Measurements from ENCODE around the gene SIVA1. TPM values are rescaled to one million over a fixed set of nuclear protein-coding genes. Genes with fewer than 3 reads are reported as not detected.

The SIVA1 gene
- total RNA-seq, 2 experiments from 2014 or later: 111 to 124 TPM

DNA sequence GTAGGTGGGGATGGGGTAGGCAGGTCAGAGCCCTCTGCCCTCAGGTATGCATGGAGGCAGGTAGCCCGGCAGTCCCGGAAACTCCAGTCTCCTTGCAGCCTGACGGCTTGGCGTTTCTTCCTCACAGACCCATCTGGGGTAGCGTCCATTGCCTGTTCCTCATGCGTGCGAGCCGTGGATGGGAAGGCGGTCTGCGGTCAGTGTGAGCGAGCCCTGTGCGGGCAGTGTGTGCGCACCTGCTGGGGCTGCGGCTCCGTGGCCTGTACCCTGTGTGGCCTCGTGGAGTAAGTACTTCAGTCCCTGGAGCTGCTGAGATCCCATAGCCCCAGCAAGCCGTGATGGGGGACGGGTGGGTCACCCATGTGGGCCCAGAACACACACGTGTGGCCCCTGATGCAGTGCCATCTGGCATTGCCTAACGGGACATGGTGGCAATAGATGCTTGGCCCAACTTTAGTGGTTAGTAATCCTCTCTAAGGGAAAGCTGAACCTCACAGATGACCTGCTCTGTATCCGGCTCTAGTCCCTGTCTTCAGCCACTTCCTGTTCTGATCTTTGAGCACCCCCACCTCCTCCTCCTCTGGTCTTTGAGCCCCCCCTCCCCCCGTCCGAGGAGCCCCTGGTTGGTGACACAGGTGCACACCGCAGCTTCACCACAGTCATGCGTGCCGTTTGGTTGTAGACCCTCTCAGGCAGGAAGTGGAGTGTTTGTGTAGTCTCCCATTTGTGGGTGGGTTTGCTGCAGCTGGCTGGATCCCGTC, 3.7 kb downstream of the SIVA1 start:
- no peaks in the 10 kb centered on the region for H3K9me3 ChIP-seq (ENCODE audit: control insufficient read depth in 1 of 2, insufficient read depth in 1 of 2, low read length in 2 of 2)
- TF ChIP-seq, protein P1, sequence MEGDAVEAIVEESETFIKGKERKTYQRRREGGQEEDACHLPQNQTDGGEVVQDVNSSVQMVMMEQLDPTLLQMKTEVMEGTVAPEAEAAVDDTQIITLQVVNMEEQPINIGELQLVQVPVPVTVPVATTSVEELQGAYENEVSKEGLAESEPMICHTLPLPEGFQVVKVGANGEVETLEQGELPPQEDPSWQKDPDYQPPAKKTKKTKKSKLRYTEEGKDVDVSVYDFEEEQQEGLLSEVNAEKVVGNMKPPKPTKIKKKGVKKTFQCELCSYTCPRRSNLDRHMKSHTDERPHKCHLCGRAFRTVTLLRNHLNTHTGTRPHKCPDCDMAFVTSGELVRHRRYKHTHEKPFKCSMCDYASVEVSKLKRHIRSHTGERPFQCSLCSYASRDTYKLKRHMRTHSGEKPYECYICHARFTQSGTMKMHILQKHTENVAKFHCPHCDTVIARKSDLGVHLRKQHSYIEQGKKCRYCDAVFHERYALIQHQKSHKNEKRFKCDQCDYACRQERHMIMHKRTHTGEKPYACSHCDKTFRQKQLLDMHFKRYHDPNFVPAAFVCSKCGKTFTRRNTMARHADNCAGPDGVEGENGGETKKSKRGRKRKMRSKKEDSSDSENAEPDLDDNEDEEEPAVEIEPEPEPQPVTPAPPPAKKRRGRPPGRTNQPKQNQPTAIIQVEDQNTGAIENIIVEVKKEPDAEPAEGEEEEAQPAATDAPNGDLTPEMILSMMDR (IDR thresholded peaks at IDR 0.05): no peak
- Mint-ChIP-seq H3K27ac (peak overlapping the region; percentile 97), H3K4me1 (ENCODE audit: low read depth) (peaks cover 37% of the 10 kb centered on the region), H3K4me3 (peak overlapping the region; percentile 62), H3K27me3 (no peaks in the 10 kb centered on the region), H3K36me3 (ENCODE audit: low read depth) (peaks cover 85% of the 10 kb centered on the region), H3K9me3 (no peaks in the 10 kb centered on the region)
- H3K27ac ChIP-seq (ENCODE audit: low read depth in 1 of 2, low read length in 2 of 2): no peak overlapping the region
- CTCF ChIA-PET: interaction anchor here (1.4 kb wide), 1 partner anchor 12 kb away, joined by 3 read pairs; no protein-coding TSS in a partner anchor
- ATAC-seq (ENCODE audit: poor library complexity) (no peak), DNase-seq (no peak)
- H3K4me1 ChIP-seq (ENCODE audit: insufficient read depth, low read length): peaks cover 39% of the 10 kb centered on the region
- POLR2A ChIA-PET: no interaction called here
- intact Hi-C loops (cut with DNase I, micrococcal nuclease): loop anchor here in 1 of 2 experiments (10.0 kb wide), 1 partner anchor 1042 kb away; the partner anchor contains the start of genes XRCC3 and ZFYVE21
- peaks cover 55% of the 10 kb centered on the region for H3K36me3 ChIP-seq (ENCODE audit: insufficient read depth, low read length)
- no peaks in the 10 kb centered on the region for H3K27me3 ChIP-seq (ENCODE audit: control insufficient read depth in 1 of 2, insufficient read depth in 2 of 2, low read length in 2 of 2)
- H3K4me3 ChIP-seq (ENCODE audit: low read length): no peak overlapping the region

GRCh38 chr14:104757238-104757585, 4.3 kb downstream of the SIVA1 start:
- peak overlapping the region; percentile 62 for H3K4me3 Mint-ChIP-seq

GRCh38 chr14:104757681-104758392, 4.9 kb downstream of the SIVA1 start:
- DNase-seq (no peak), ATAC-seq (ENCODE audit: poor library complexity) (no peak)
- Histone ChIP-seq H3K27ac (ENCODE audit: low read depth in 1 of 2, low read length in 2 of 2) (no peak overlapping the region), H3K27me3 (ENCODE audit: control insufficient read depth in 1 of 2, insufficient read depth in 2 of 2, low read length in 2 of 2) (no peaks in the 10 kb centered on the region), H3K9me3 (ENCODE audit: control insufficient read depth in 1 of 2, insufficient read depth in 1 of 2, low read length in 2 of 2) (no peaks in the 10 kb centered on the region), H3K4me1 (ENCODE audit: insufficient read depth, low read length) (peaks cover 32% of the 10 kb centered on the region), H3K4me3 (ENCODE audit: low read length) (no peak overlapping the region), H3K36me3 (ENCODE audit: insufficient read depth, low read length) (peaks cover 55% of the 10 kb centered on the region)
- H3K4me3 Mint-ChIP-seq: peak overlapping the region; percentile 54
- ChIA-PET CTCF (interaction anchor here (1.4 kb wide), 1 partner anchor 11 kb away, joined by 3 read pairs; no protein-coding TSS in a partner anchor), POLR2A (no interaction called here)
- H3K9me3 Mint-ChIP-seq: no peaks in the 10 kb centered on the region
- H3K27ac Mint-ChIP-seq: peak overlapping the region; percentile 20
- TF ChIP-seq, protein P1 (IDR thresholded peaks at IDR 0.05): no peak
- intact Hi-C loops (cut with DNase I, micrococcal nuclease): loop anchor here in 1 of 2 experiments (10.0 kb wide), 1 partner anchor 1043 kb away; the partner anchor contains the start of genes XRCC3 and ZFYVE21
- no peaks in the 10 kb centered on the region for H3K27me3 Mint-ChIP-seq
- peaks cover 31% of the 10 kb centered on the region for H3K4me1 Mint-ChIP-seq (ENCODE audit: low read depth)
- peaks cover 86% of the 10 kb centered on the region for H3K36me3 Mint-ChIP-seq (ENCODE audit: low read depth)

More at GRCh38 chr14:104757238-104757585, 4.3 kb downstream of the SIVA1 start:
- Histone ChIP-seq H3K4me3 (ENCODE audit: low read length) (no peak overlapping the region), H3K27ac (ENCODE audit: low read depth in 1 of 2, low read length in 2 of 2) (no peak overlapping the region), H3K9me3 (ENCODE audit: control insufficient read depth in 1 of 2, insufficient read depth in 1 of 2, low read length in 2 of 2) (no peaks in the 10 kb centered on the region), H3K27me3 (ENCODE audit: control insufficient read depth in 1 of 2, insufficient read depth in 2 of 2, low read length in 2 of 2) (no peaks in the 10 kb centered on the region), H3K36me3 (ENCODE audit: insufficient read depth, low read length) (peaks cover 55% of the 10 kb centered on the region), H3K4me1 (ENCODE audit: insufficient read depth, low read length) (peaks cover 34% of the 10 kb centered on the region)
- ChIA-PET POLR2A (no interaction called here), CTCF (interaction anchor here (1.4 kb wide), 1 partner anchor 11 kb away, joined by 3 read pairs; no protein-coding TSS in a partner anchor)
- no peak overlapping the region for H3K27ac Mint-ChIP-seq
- ATAC-seq (ENCODE audit: poor library complexity): no peak
- H3K27me3 Mint-ChIP-seq: no peaks in the 10 kb centered on the region
- TF ChIP-seq, protein P1 (IDR thresholded peaks at IDR 0.05): no peak
- H3K9me3 Mint-ChIP-seq: no peaks in the 10 kb centered on the region
- intact Hi-C loops (cut with DNase I, micrococcal nuclease): loop anchor here in 1 of 2 experiments (10.0 kb wide), 1 partner anchor 1042 kb away; the partner anchor contains the start of genes XRCC3 and ZFYVE21
- DNase-seq: no peak
- peaks cover 37% of the 10 kb centered on the region for H3K4me1 Mint-ChIP-seq (ENCODE audit: low read depth)
- peaks cover 89% of the 10 kb centered on the region for H3K36me3 Mint-ChIP-seq (ENCODE audit: low read depth)

Data from CD4-positive, alpha-beta T cell (primary cell).